GM18502 (cell line): ENCODE data around the gene SCUBE1.

ENCODE experiments used
- ATAC-seq: cut with Tn5 transposase; IDR thresholded peaks from one replicate; pipeline ENCODE4 v1.9.1; 2021; ENCODE audit warnings: mild to moderate bottlenecking; ENCODE audit not compliant: unreplicated experiment, poor library complexity

SCUBE1 gene

DNA sequence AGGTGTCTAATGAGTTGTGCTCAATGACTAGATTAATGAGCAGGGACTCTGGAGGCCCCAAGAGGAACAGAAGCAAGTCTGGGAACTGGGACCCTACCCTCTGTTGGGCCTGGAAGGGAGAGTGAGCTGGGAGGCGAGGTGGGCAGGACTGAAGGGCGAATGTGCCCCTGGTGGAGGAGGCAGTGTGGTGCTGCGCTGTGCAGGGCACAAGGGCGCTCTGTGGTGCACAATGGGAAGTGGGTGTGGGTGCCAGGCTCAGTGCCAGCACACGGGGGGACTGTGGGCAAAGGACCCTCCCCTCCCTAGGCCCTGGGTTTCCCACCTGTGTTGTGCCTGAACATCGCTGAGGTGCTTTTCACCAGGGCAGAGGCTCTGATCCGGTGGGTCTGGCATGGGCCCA, 98.8 kb downstream of the SCUBE1 start:
- no peak for ATAC-seq

DNA sequence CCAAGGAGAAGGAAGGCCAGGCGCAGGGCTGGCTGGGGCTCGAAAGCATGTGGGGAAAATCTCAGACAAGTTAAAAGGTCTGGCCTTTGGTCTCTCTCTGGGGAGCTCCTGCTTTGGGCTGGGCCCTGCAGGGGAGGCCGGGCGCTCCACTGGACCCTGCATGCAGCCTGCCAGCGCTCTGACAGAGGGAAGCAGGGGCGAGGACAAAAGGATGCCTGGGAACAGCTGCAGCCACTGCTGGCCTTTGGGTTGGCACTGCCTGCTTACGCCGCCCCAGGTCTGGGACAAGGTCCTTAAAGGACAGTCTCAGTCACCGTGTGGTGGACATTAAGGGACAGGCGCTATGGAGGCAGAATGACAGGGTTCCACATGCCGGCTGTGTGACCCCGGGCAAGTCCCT, 99.8 kb downstream of the SCUBE1 start:
- ATAC-seq: no peak

DNA sequence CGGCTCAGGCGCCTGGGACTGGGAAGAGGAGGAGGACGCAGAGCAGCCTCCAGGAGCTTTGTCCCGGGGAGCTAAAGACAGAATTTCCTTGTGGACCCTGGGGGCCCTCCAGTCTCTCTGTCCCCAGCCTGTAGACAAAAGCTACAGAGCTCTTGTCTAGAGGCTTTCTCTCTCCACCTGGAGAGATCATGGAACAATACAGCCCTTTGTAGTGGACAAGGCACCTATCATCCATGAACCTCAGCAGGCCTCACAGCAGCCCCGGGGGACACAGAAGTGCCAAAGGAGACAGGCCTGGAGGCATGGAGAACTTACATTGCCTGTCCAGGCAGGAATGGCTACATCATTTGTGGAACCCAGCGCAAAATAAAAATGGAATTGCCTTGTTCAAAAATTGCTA, 100.5 kb downstream of the SCUBE1 start:
- no peak for ATAC-seq

DNA sequence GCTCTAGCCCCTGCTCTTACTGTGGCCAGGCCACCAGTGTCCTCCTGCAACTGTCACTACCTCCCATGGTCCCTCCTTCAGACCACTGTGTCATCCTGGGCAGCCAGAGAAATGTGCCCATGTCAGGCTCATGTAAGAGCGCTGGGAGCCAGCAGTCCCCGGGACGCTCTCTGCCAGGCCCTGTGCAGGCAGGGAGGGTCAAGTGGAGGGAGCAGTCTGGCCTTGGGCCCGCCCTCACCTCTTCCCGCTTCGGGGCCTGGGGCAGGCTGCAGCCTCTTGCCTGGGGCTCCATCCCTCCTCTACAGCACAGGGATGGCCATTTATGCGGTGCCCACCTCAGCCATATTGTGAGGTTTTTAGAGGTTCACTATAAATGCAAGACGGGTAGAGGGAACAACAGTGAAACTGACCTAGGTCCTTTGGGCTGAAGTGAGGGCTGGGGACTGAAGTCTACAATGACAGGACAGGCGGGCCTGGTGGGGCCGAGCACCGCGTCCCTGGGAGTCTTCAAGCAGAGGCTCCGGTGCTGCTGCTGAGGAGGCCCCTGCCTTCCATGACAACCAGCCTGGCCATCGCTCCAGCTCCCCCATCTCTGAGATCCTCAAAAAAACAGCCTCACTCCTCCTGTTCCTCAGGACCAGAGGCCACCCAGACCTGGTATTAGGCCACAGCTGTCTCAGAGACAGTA, 101.3 kb downstream of the SCUBE1 start:
- no peak for ATAC-seq

DNA sequence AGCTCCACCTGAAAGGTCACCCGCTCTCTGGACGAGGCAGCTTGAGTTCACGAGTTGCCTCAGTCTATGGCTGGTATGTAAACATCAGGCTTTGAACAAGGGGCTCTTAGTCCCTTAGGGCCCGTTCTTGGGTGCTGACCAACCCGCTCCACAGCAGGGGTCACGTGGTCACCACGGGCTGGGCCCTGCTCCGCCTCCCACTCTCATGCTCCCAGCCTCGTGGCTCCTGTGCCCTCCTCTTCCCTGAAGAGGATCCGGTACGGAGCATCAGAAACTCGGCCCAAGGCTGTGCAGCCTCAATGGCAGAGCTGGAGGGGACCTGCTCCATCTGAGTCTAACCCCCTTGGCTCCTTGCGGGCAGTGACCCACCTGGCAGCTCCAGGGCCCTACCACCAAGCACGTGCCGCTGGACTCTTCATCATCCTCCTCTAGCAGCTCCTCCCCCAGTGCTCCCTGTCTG, 102.0 kb downstream of the SCUBE1 start:
- ATAC-seq: no peak

DNA sequence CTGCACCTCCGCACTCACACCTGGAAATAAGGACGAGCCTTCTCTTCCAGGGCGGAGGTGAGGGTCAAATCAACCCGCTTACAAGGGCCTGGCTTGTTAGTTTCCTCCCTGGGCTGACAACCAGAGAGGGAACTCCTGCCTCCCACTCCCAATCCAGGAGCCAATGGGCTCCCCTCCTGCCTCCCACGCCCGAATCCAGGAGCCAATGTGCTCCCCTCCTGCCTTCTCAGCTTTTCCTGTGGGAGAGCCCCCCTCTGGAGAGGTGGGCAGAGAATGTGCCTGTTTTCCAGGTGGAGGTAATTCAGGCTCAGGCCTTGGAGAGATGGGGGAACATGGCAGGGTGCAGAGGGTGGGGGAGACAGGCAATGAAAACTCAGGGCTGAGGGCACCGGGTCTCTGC, 102.6 kb downstream of the SCUBE1 start:
- no peak for ATAC-seq

DNA sequence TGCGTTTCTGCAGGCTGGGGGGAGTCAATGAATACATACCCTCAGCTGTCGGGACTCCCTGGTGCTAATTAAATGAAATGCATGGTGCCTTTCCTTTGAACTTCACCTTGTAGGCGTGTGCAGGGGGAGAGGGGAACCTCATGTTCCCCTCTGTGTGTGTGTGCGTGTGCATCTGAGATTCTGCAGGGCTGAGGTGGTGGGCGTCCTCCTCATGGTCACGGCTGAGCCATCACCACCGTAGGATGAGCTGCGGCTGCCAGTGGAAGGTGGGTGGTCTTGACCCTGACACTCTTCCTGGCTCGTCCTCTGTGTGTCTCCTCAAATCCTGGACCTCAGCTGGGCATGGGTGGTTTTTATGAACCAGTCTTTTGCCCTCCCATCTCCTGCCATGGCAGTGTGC, 103.2 kb downstream of the SCUBE1 start:
- no peak for ATAC-seq

DNA sequence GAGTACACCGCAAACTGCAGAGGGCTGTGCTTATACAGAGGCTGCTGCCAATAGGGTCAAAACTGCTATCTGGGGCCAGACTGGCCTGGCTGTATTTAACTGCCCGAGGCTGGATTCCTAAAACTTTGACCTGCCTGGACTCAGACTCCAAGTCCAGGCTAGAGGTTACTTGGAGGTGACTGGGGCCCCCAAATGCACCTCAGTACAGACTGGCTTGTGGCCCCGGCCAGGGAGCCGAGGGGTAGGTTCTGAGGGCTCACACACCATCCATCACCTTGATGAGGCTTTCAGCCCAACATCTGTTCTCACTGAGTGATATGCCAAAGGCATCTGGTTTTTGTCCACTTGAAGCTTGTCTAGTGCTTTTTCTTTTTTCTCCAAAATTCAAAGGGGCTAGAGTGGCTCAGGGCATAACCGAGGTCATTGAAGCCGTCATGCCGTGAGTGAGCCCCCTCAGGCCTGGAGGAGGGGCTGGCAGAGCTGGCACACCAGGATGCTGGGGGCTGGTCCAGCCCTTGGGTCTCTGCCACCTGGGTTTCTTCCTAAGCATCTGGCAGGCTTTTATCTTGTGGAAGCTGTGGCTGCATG, 103.9 kb downstream of the SCUBE1 start:
- ATAC-seq: no peak

DNA sequence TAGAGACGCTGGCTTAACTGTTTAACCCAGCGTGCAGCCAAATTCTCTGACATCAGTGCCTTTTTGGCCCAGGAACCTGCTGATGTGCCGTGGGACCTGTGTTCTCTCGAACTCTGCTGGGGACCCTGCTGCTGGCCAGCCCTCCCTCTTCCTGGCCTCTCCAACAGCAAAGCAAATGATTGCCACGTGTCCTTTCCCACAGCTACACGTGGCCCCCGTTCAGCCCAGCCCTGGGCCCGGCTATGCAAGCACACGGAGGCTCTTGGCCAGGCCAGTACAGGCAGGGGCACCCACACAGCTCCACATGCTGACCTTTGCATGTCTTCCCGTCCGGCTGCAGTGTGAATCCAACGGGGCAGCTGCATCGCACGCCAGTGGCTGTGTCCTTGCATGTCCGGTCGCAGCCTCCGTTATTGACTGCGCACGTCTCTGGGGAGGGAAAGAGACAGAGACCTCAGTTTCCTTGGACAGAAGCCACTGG, 104.6 kb downstream of the SCUBE1 start:
- ATAC-seq: no peak

DNA sequence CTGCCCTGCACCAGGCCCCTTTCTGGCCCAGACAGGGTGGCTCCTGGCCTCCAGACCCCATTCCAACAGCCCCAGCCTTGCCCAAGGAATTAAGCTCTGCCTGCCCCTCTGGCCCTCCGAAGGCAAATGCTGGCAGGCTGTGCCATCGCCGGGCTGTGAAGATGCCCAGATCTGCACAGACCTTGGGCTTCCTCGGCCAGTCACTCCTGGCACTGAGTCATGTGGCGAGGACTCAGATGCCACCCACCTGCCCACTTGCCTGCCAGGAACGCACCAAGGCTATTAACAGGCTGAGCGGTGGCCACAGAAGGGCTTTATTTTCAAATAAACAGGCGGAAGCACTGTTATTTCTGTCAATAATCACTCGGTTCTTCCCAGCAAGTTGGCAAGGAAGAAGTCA, 105.9 kb downstream of the SCUBE1 start:
- no peak for ATAC-seq

DNA sequence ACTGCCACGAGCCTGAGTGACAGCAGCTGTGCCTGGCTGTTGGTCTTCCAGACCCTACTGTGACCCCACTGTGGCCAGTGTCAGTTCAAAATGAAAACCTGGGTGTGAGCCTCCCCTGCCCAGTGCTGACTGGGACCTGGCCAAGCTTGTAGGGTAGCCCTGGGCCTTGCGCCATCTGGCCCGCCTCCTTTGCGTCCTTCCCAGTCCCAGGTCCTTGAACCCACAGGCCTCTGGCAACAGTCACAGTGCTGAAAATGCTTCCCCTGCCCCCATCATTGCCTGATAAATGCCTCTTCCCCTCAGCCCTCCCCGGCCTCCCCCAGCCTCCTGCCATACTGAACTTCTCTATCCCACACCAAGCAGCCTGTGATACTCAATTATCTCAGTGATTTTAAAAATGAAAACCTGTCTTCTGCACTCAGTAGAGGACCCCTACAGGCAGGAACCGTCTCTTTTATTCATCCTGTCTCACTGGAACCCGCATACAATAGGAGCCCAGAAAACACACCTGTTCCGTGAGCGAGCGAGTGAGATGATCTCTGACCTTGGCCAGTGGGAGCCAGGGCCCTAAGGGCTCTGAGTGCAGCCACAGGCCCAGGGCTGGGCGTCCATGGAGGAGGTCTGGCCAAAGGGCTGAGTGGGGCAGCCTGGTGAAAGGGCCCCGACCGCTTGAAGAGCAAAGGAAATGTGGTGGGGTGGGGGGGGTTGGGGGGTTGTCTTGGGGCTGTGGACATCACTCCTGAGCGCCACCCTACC, 106.6 kb downstream of the SCUBE1 start:
- ATAC-seq: no peak

DNA sequence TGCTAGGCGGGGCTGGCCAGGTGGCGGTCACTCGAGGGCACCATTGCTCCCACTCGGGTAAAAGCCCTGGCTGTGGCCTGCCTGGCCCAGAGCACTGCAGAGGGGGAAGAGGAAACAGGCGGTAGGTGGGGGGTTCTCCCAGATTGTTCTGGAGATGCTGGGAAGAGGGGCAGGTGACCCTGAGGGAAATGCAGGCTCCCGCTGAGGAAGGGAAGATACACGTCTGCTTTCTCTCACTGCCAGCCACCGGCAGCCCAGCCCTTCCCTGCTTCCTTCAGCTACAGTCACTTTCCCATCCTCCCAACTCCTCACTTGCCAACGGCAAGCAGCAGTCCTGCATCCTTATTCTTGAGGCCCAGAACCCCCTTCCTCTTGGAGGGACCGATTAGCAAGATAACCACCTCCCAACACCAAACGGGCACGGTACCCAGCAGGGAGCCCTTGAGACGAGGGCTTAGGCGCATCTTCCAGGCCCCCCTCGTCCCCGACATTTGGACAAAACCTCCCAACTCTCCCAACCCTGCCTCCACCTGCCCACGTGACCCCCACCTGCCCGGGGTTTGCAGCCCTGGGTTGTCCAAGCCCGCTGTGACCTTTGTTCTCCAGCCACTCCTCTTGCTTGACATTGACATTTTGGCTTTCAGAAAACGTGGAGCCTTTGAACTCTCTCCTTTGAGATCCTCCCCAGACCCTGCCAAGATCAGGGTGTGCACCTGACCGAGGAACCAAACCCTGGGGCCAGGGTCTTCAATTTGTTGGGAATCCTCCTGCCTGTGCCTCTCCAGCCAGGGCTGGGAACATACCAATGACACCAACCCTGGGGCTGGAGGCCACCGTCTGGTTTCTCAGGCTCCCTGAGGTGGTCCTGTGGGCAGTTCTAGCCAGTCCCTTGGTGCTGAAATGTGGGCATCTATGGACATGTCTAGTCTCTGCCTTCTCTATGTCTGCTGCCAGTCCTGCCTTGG, 107.4 kb downstream of the SCUBE1 start:
- ATAC-seq: no peak

DNA sequence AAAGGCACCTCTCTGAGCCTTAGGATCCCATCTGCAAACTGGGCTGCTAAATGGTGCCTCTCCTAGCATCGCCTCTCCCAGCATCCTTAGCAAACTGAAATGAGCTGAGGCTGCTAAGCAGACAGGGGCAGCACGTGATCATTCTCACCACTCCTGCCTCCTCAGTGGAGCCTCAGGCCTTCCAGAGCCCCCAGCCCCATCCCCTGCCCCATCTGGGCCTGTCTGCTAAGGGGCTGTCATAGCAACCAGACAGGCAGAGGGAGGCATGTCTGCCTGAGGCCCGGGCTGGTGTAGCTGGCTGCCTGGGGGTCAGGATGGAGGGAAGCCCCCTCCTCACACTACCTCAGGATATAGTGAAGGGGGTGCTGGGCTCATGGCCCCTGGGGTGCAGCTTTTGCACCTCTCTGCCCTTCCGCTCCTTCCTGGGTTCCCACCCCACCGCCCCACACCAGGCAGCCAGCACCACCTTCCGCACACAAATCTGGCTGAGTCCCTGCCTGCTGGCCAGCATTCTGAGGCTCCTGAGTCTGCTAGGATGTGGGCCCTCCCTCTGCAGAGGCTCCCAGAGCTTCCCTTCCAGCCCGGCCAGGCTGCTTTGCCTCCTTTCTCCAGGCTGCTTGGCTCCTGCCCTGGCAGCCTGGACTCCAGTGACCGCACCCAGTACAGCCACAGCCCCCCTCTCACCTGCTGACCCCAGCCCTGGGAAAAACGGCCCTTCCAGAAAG, 108.7 kb downstream of the SCUBE1 start:
- ATAC-seq: no peak

DNA sequence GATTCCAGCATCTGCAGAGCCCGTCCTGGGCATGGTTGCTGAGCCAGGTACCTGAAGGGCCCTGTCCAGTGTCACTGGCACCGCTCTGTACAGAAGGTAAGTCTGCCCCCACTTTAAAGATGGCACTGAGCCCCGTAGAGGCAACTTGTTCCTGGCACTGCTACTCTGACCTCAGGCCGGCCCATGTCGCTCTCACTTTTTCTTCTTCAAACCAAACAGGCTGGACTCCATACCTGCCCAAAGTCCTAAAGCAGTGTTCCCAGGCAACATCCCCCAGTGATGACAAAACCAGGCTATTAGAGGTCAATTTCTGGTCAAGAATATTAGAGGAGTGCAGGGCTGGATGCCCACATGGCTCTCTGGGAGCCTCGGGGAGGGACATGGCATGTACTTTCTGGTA, 109.6 kb downstream of the SCUBE1 start:
- no peak for ATAC-seq

DNA sequence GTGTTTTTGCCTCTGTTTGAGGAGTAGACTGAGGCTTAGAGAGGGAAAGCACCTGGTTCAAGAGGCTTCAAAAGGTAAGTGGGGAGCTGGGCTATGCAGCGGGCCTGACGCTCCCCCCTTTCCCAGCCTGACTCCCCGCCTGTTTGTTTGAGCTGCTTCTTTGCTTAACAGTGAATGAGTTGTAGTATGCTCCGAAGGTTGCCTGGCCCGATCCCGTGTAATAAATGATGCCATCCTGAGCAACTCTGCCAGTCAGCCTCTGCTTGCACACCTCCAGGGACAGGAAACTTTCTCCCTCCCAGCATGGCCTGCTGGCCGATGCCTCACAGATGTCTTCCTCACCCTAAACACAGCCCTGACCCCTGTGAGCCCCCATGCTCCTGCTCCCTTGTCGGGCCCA, 110.7 kb downstream of the SCUBE1 start:
- ATAC-seq: no peak

DNA sequence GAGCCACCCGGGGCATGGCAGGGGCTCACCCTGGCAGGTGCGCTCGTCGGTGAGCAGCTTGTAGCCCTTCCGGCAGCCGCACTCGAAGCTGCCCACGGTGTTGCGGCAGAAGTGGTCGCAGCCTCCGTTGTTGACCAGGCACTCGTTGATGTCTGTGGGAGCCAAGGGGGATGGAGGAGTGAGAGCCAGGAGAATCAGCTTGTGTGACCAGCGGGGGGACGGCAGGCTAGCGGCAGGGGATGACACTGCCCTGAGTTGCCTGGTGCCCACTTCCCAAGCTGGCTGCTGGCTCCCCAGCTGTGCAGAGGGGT, 111.5 kb downstream of the SCUBE1 start:
- no peak for ATAC-seq

DNA sequence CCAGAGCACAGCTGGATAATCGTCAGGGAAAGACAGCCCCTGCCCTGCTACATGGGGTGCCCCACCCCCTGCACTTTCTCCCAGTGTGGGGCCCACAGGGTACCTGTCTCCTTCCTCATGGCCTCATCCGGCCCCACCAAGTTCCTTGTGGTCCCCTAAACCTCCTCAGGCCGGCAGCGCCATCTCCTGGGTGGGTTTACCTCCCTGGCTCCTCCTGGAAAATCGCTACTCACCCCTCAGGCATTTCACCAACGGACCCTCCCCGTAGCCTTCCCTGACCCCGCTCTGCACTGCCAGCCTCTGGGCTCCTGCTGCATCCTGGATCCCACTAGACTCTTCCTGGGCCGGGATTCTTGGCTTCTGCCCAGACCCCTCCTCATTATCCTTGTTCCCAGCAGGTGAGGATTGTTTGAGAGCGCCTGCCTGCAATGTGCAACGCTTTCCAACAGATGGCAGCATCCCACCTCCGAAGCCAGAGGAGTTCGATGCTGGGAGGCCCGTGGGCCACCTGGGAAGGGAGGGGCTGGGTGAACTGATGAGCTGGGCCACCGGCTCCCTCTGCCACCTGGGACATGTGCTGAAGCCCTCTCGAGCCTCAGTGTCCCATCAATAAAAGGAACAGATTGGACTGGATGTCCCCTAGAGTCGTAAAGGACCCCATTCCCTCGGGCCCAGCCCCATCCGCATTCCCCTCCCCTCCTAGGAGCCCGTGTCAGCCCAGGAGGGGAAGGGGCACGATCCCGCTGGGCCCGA, 112.0 kb downstream of the SCUBE1 start:
- ATAC-seq: no peak

DNA sequence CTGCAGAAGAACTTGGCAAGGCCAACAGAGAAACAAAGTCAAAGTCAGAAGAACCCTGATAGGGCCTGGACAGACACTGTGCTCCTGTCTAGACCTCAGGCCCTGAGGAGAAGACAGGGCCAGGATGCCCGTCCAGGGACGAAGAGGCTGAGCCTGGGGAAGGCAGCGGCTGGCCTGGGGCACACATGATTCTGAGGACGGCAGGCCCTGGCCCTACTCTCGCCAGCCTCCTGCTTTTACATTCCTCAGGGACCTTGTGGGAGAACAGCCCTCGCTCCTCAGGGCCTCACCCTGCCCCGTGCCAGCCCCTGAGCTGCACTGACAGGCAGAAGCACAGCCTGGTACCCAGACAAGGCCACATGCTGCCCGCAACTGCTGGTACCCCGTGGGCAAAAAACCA, 112.6 kb downstream of the SCUBE1 start:
- no peak for ATAC-seq

DNA sequence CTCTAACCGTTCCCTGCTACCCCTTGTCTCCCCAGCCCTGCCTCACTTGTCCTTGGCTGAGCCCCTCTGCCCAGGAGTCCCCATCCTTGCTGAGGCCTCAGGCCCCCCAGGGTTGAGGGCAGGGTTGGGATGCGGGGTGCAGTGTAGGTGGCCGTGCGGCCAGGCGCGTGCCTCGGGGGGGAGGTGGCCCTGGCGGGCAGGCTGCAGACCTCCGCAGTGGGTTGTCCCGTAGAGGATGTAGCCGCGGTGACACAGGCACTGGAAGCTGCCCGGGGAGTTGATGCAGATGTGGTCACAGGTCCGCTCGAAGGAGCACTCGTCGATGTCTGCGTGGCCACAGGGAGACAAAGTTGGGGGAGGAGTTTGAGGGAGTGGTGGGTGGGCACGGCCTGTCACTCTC, 114.3 kb downstream of the SCUBE1 start:
- ATAC-seq: no peak
